Measurements from ENCODE around the gene CNTN6. TPM values are rescaled to one million over a fixed set of nuclear protein-coding genes. Genes with fewer than 3 reads are reported as not detected.

CNTN6 gene
- total and polyA plus RNA-seq, 2 of the 4 experiments (the other 2 are of a cell fraction) = not detected

DNA sequence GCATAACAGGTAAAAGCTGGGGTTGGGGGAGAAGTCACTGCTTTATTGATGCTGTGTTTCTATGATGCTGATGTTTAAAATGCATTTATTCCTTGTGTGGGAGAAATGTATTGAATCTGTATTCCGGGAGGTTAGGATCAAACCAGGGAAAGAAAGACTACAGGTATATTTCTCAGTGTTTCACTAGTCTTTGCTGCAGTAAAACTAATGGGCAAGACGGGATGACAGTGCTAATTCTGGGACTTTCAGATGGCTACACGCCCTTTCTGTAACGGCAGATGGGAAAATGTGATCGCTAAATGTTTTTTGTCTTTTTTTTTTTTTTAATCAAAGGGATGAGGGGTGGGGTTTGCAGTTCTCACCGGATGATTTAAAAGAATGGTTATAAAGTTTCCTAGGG lies 393 bp downstream of the CNTN6 start:
- intact Hi-C loops (cut with micrococcal nuclease) (no loop called here), dilution Hi-C loops (cut with HindIII; ENCODE audit: low sequenced_read_pairs, unreplicated experiment) (no loop called here), in situ Hi-C loops (cut with MboI; ENCODE audit: low sequenced_read_pairs) (no loop called here)
- H3K23ac ChIP-seq (ENCODE audit: low read depth, low read length) = no peak overlapping the region
- no peaks in the 10 kb centered on the region for H3K36me3 ChIP-seq (ENCODE audit: control insufficient read depth, insufficient read depth, low read length)
- no peak overlapping the region for H3K14ac ChIP-seq (replicated peaks; ENCODE audit: low read depth, low read length)
- H3K4ac ChIP-seq (ENCODE audit: low read depth, low read length) = no peak overlapping the region
- 100% methylated on average over 1 of the region's 6 CpGs; no CpG with 5 or more reads in 1 of the 2 experiments for WGBS, 2 experiments (ENCODE audit: extremely low coverage in 2 of 2, insufficient read length in 1 of 2)
- ChIA-PET POLR2A (ENCODE audit: unreplicated experiment) (no interaction called here), CTCF (no interaction called here)
- H3K4me3 ChIP-seq (ENCODE audit: insufficient read depth, low read depth, low read length) = no peak overlapping the region
- ATAC-seq (ENCODE audit: low read depth) = no peak
- H3K9ac ChIP-seq (ENCODE audit: low read depth, low read length) = no peak overlapping the region
- BruUV-seq (replicated peaks) = no TSS peak
- H2BK5ac ChIP-seq (ENCODE audit: low read depth, low read length, poor library complexity, severe bottlenecking) = no peak overlapping the region
- no peaks in the 10 kb centered on the region for H3K9me1 ChIP-seq (ENCODE audit: insufficient read depth, low read length)
- no peak overlapping the region for H4K8ac ChIP-seq (ENCODE audit: low read depth in 2 of 2, low read length in 2 of 2)
- H4K20me1 ChIP-seq (ENCODE audit: insufficient read depth, low read length) = no peaks in the 10 kb centered on the region
- no peaks in the 10 kb centered on the region for H3K27me3 ChIP-seq (ENCODE audit: control insufficient read depth, insufficient read depth, low read length)
- H2BK120ac ChIP-seq (ENCODE audit: low read depth, low read length) = no peak overlapping the region
- H3K56ac ChIP-seq (ENCODE audit: extremely low read depth, insufficient read depth, low read length) = no peak overlapping the region
- no peak overlapping the region for H3K4me2 ChIP-seq (ENCODE audit: low read depth, low read length)
- no peak overlapping the region for H2BK15ac ChIP-seq (ENCODE audit: low read depth, low read length)
- TF ChIP-seq CEBPB (IDR thresholded peaks at IDR 0.05; ENCODE audit: low read depth, low read length) (no peak), FOS (IDR thresholded peaks at IDR 0.05; ENCODE audit: low read depth, low read length) (no peak), RCOR1 (IDR thresholded peaks at IDR 0.05; ENCODE audit: insufficient replicate concordance, low read length) (no peak), CHD1 (IDR thresholded peaks at IDR 0.05; ENCODE audit: low read depth, low read length) (no peak), RAD21 (IDR thresholded peaks at IDR 0.05; ENCODE audit: low read length) (no peak), NFE2L2 (IDR thresholded peaks at IDR 0.05; ENCODE audit: low read depth, low read length) (no peak), BHLHE40 (IDR thresholded peaks at IDR 0.05; ENCODE audit: low read depth, low read length) (no peak), SMC3 (IDR thresholded peaks at IDR 0.05; ENCODE audit: low read depth, low read length) (no peak), POLR2A (IDR thresholded peaks at IDR 0.05; ENCODE audit: low read depth, low read length) (no peak), MXI1 (IDR thresholded peaks at IDR 0.05; ENCODE audit: borderline replicate concordance, low read depth, low read length) (no peak), RFX5 (IDR thresholded peaks at IDR 0.05; ENCODE audit: low read depth, low read length) (no peak), MAZ (IDR thresholded peaks at IDR 0.05; ENCODE audit: borderline replicate concordance, low read depth, low read length) (no peak), MAFK (IDR thresholded peaks at IDR 0.05; ENCODE audit: low read depth, low read length) (no peak)
- TF ChIP-seq, protein P1, sequence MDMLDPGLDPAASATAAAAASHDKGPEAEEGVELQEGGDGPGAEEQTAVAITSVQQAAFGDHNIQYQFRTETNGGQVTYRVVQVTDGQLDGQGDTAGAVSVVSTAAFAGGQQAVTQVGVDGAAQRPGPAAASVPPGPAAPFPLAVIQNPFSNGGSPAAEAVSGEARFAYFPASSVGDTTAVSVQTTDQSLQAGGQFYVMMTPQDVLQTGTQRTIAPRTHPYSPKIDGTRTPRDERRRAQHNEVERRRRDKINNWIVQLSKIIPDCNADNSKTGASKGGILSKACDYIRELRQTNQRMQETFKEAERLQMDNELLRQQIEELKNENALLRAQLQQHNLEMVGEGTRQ (IDR thresholded peaks at IDR 0.05; ENCODE audit: low read depth, low read length) = no peak
- TF ChIP-seq, protein P2, sequence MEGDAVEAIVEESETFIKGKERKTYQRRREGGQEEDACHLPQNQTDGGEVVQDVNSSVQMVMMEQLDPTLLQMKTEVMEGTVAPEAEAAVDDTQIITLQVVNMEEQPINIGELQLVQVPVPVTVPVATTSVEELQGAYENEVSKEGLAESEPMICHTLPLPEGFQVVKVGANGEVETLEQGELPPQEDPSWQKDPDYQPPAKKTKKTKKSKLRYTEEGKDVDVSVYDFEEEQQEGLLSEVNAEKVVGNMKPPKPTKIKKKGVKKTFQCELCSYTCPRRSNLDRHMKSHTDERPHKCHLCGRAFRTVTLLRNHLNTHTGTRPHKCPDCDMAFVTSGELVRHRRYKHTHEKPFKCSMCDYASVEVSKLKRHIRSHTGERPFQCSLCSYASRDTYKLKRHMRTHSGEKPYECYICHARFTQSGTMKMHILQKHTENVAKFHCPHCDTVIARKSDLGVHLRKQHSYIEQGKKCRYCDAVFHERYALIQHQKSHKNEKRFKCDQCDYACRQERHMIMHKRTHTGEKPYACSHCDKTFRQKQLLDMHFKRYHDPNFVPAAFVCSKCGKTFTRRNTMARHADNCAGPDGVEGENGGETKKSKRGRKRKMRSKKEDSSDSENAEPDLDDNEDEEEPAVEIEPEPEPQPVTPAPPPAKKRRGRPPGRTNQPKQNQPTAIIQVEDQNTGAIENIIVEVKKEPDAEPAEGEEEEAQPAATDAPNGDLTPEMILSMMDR (conservative IDR thresholded peaks at IDR 0.05; ENCODE audit: low read depth, low read length) = no peak
- TF ChIP-seq, protein P3, sequence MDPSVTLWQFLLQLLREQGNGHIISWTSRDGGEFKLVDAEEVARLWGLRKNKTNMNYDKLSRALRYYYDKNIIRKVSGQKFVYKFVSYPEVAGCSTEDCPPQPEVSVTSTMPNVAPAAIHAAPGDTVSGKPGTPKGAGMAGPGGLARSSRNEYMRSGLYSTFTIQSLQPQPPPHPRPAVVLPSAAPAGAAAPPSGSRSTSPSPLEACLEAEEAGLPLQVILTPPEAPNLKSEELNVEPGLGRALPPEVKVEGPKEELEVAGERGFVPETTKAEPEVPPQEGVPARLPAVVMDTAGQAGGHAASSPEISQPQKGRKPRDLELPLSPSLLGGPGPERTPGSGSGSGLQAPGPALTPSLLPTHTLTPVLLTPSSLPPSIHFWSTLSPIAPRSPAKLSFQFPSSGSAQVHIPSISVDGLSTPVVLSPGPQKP (IDR thresholded peaks at IDR 0.05; ENCODE audit: borderline replicate concordance, low read depth, low read length) = no peak
- H3K79me1 ChIP-seq (ENCODE audit: low read depth in 1 of 2, low read length in 2 of 2) = no peaks in the 10 kb centered on the region
- H4K5ac ChIP-seq (ENCODE audit: low read depth, low read length) = no peak overlapping the region
- DNase-seq = no peak
- no peak overlapping the region for H2AFZ ChIP-seq (replicated peaks; ENCODE audit: low read length, poor library complexity)
- no peak overlapping the region for H2BK20ac ChIP-seq (ENCODE audit: low read depth, low read length)
- H2AK9ac ChIP-seq (replicated peaks; ENCODE audit: low read depth, low read length, poor library complexity) = no peak overlapping the region
- no peaks in the 10 kb centered on the region for H3K4me1 ChIP-seq (ENCODE audit: control insufficient read depth, insufficient read depth, low read length)
- no peak overlapping the region for H4K91ac ChIP-seq (ENCODE audit: insufficient read depth, low read depth, low read length)
- H3K18ac ChIP-seq (ENCODE audit: low read depth, low read length) = no peak overlapping the region
- no peak overlapping the region for H3K27ac ChIP-seq (ENCODE audit: insufficient read depth, low read length)
- no peak overlapping the region for H2AK5ac ChIP-seq (ENCODE audit: low read depth, low read length)
- peaks cover 5% of the 10 kb centered on the region; the same call in 1 of the 2 replicates for H3K9me3 ChIP-seq (ENCODE audit: control insufficient read depth, insufficient read depth, low read length)
